SK-N-SH treated with all-trans-retinoic acid at 6 μM for 48 hours (cell line): Measurements from ENCODE around the gene HACD2.
"Not testable (repeated sequence)": the region's sequence is repeated elsewhere in the genome, so short reads cannot be mapped to it uniquely, and the experiment has no call there.

ENCODE experiments used
- GLIS3 ChIP-seq: fragments of 250-450 bp; sonication (Bioruptor Pico); IDR thresholded peaks from 2 replicates; pipeline ENCODE4 v1.5.0; 2020; ENCODE audit warnings: mild to moderate bottlenecking, moderate library complexity
- TOX ChIP-seq: fragments of 250-450 bp; sonication (Bioruptor Pico); IDR thresholded peaks from 2 replicates; pipeline ENCODE4 v1.8.0; 2021; ENCODE audit warnings: mild to moderate bottlenecking, moderate library complexity, borderline replicate concordance

GRCh38 chr3:123600863-123601262 is 16.0 kb upstream of the HACD2 start:
- TF ChIP-seq TOX (CRISPR knock-in tag); GLIS3: not testable (repeated sequence)
